ENCODE measurements around the gene DTX3L. TPM values are rescaled to one million over a fixed set of nuclear protein-coding genes. Genes with fewer than 3 reads are reported as not detected.

The DTX3L gene
- total and polyA plus RNA-seq, 2 donors from 2014 or later, result 8.4 to 58.0 TPM

GRCh38 chr3:122546151-122546550 lies 18.0 kb upstream of the DTX3L start:
- H3K36me3 ChIP-seq (ENCODE audit: control insufficient read depth in 2 of 3, insufficient read depth in 3 of 3, low read length in 3 of 3), result peaks cover 0 to 17% (median 11%) of the 10 kb centered on the region in 3 donors
- DNase-seq (no peak), FAIRE-seq (no peak)
- no peaks in the 10 kb centered on the region for H3K27me3 ChIP-seq (ENCODE audit: control insufficient read depth, insufficient read depth, low read length)
- H3K27ac ChIP-seq (ENCODE audit: low read depth in 2 of 2, low read length in 2 of 2), result no peak overlapping the region
- H3K4me1 ChIP-seq (ENCODE audit: control insufficient read depth in 2 of 3, insufficient read depth in 2 of 3, low read depth in 1 of 3, low read length in 3 of 3), result no peaks in the 10 kb centered on the region
- intact Hi-C loops (cut with DNase I), result no loop called here
- no peak overlapping the region for H3K9ac ChIP-seq (ENCODE audit: low read length in 3 of 3)
- TF ChIP-seq CTCF (IDR thresholded peaks at IDR 0.05; ENCODE audit: borderline replicate concordance, extremely low read depth, insufficient read depth), result no peak
- H3K4me3 ChIP-seq (ENCODE audit: low read length in 3 of 3), result no peak overlapping the region
- no peaks in the 10 kb centered on the region for H3K9me3 ChIP-seq (ENCODE audit: control insufficient read depth in 2 of 3, insufficient read depth in 1 of 3, low read length in 3 of 3)

- no peak for FAIRE-seq
- Histone ChIP-seq H3K27me3 (ENCODE audit: control insufficient read depth, insufficient read depth, low read length) (no peaks in the 10 kb centered on the region), H3K4me3 (ENCODE audit: low read length in 3 of 3) (no peak overlapping the region), H3K9ac (ENCODE audit: low read length in 3 of 3) (no peak overlapping the region), H3K27ac (ENCODE audit: low read depth in 2 of 2, low read length in 2 of 2) (no peak overlapping the region), H3K4me1 (ENCODE audit: control insufficient read depth in 2 of 3, insufficient read depth in 2 of 3, low read depth in 1 of 3, low read length in 3 of 3) (no peaks in the 10 kb centered on the region), H3K36me3 (ENCODE audit: control insufficient read depth in 2 of 3, insufficient read depth in 3 of 3, low read length in 3 of 3) (peaks cover 0 to 18% (median 11%) of the 10 kb centered on the region in 3 donors), H3K9me3 (ENCODE audit: control insufficient read depth in 2 of 3, insufficient read depth in 1 of 3, low read length in 3 of 3) (no peaks in the 10 kb centered on the region)
- intact Hi-C loops (cut with DNase I), result no loop called here
- no peak for TF ChIP-seq CTCF (IDR thresholded peaks at IDR 0.05; ENCODE audit: borderline replicate concordance, extremely low read depth, insufficient read depth)
- DNase-seq, result no peak
These were observed 16.1 kb upstream of the DTX3L start for GRCh38 chr3:122548076-122548475.

GRCh38 chr3:122548619-122549018 lies 15.5 kb upstream of the DTX3L start:
- no peak overlapping the region for H3K9ac ChIP-seq (ENCODE audit: low read length in 3 of 3)
- H3K9me3 ChIP-seq (ENCODE audit: control insufficient read depth in 2 of 3, insufficient read depth in 1 of 3, low read length in 3 of 3), result no peaks in the 10 kb centered on the region
- TF ChIP-seq CTCF (IDR thresholded peaks at IDR 0.05; ENCODE audit: borderline replicate concordance, extremely low read depth, insufficient read depth), result no peak
- no peak overlapping the region for H3K27ac ChIP-seq (ENCODE audit: low read depth in 2 of 2, low read length in 2 of 2)
- no peak overlapping the region for H3K4me3 ChIP-seq (ENCODE audit: low read length in 3 of 3)
- no peaks in the 10 kb centered on the region for H3K27me3 ChIP-seq (ENCODE audit: control insufficient read depth, insufficient read depth, low read length)
- H3K4me1 ChIP-seq (ENCODE audit: control insufficient read depth in 2 of 3, insufficient read depth in 2 of 3, low read depth in 1 of 3, low read length in 3 of 3), result no peaks in the 10 kb centered on the region
- intact Hi-C loops (cut with DNase I), result no loop called here
- H3K36me3 ChIP-seq (ENCODE audit: control insufficient read depth in 2 of 3, insufficient read depth in 3 of 3, low read length in 3 of 3), result peaks cover 0 to 19% (median 11%) of the 10 kb centered on the region in 3 donors
- FAIRE-seq (no peak), DNase-seq (no peak)

- H3K9ac ChIP-seq (ENCODE audit: low read length in 3 of 3), result no peak overlapping the region
- FAIRE-seq (no peak), DNase-seq (no peak)
- no peaks in the 10 kb centered on the region for H3K9me3 ChIP-seq (ENCODE audit: control insufficient read depth in 2 of 3, insufficient read depth in 1 of 3, low read length in 3 of 3)
- H3K36me3 ChIP-seq (ENCODE audit: control insufficient read depth in 2 of 3, insufficient read depth in 3 of 3, low read length in 3 of 3), result peaks cover 0 to 19% (median 7%) of the 10 kb centered on the region in 3 donors
- intact Hi-C loops (cut with DNase I), result no loop called here
- no peak overlapping the region for H3K27ac ChIP-seq (ENCODE audit: low read depth in 2 of 2, low read length in 2 of 2)
- H3K27me3 ChIP-seq (ENCODE audit: control insufficient read depth, insufficient read depth, low read length), result no peaks in the 10 kb centered on the region
- TF ChIP-seq CTCF (IDR thresholded peaks at IDR 0.05; ENCODE audit: borderline replicate concordance, extremely low read depth, insufficient read depth), result no peak
- H3K4me3 ChIP-seq (ENCODE audit: low read length in 3 of 3), result no peak overlapping the region
- no peaks in the 10 kb centered on the region for H3K4me1 ChIP-seq (ENCODE audit: control insufficient read depth in 2 of 3, insufficient read depth in 2 of 3, low read depth in 1 of 3, low read length in 3 of 3)
These were observed 11.0 kb upstream of the DTX3L start for GRCh38 chr3:122553171-122553570.

Measured in kidney (tissue), 14 donors.